Midbrain (tissue), 1 donor: ENCODE measurements around the gene NUSAP1.
"Not testable (repeated sequence)": the region's sequence is repeated elsewhere in the genome, so short reads cannot be mapped to it uniquely, and the experiment has no call there.

Experiments
- DNase-seq: peaks from one replicate; lab custom pipeline; 2025; lab: John Stamatoyannopoulos, UW

The NUSAP1 gene

DNA sequence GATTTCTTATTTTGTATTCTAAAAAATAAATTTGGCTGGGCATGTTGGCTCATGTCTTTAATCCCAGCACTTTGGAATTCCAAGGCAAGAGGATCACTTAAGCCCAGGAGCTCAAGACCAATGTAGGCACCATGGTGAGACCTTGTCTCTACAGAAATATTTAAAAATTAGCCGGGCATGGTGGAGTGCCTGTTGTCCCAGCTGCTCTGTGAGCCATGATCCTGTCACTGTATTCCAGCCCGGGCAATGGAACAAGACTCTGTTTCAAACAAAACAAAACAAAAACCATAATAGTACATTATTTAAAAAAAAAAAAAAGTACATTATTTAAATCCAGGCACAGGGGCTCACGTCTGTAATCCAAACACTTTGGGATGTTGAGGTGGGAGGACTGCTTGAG lies 78.8 kb downstream of the NUSAP1 start:
- DNase-seq = no peak

GRCh38 chr15:41416128-41416741 lies 83.6 kb downstream of the NUSAP1 start:
- no peak for DNase-seq

- DNase-seq = peak; percentile 94
Observed at GRCh38 chr15:41416742-41417417, 84.2 kb downstream of the NUSAP1 start, which contains the start of gene RTF1. TSS of gene RTF1 (plus strand) at chr15:41417095. CDS start at chr15:41417116, 21 bp downstream.

DNA sequence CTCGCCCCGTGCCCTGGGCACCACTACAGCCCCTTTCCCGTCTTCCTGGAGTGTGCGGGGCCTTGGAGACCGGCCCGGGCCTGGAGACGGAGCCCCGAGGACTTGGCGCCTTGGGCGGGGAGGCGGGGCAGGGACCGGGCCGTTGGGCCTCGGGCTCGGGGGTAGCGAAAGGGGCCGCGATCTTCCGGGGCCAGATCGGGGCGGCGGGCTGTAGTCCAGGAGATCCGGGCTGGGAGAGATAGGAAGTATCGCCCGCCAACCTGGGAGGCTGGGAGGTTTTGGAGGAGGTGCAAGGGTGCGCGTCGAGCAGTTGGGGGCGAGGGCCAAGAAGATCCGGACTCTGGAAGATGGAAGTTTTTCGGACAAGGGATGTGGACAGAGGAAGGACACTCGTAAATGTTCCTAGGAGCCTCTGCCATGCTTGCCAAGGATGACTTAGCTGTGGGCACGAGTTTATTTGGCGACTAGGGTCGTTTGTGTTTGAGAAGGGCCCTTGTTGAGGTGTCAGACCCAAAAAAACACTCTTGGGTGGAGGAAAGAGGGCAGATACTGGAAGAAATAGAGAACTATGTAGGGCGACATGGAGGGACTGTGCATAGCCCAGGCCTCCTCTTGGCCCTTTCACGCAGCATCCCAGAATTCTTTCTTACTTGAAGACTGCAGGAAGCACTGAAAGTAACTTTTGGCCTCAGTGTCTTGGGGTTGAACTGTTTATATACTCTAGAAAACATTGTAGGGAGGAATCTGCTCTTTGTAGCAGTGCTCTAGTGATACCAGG lies 84.9 kb downstream of the NUSAP1 start:
- DNase-seq = no peak

DNA sequence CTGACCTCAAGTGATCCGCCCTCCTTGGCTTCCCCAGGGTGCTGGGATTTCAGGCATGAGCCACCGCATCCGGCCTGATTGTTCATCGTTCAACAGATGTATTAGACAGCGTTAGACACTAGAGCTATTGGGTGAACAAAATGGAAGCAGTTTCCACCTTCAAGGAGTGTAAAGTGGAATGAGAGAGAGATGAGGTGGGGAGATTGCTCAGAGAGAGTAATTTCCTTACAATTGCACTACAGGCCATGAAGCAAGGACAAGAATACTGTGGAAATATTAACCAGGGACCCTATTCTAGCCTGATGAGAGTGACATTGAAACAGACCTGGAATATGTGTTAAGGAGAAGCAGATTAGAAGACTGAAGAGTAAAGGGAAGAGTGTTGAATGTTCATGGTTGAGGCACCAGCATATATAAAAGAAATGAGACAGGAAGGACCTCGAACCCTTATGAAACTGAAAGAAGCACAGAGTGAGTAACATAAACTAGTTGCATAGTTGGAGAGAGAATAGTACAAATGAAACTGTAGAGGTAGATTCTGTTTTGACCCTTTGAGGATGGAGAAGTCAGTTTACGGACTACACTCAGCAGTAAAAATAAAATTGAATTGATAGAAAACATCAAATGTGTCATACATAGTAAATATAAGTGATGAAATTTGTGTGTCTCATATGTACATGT lies 91.4 kb downstream of the NUSAP1 start:
- DNase-seq = no peak

DNA sequence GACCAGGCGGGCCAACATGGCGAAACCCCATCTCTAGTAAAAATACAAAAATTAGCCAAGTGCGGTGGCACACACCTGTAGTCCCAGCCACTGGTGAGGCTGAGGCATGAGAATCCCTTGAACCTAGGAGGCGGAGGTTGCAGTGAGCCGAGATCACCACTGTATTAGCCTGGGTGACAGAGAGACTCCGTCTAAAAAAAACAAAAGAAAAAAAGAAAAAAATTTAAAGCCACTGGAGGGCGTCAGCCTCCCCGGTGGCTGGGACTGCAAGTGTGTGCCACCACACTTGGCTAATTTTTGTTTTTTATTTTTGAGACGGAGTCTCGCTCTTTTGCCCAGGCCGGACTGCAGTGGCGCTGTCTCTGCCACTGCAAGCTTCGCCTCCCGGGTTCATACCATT lies 92.1 kb downstream of the NUSAP1 start:
- DNase-seq = no peak

- DNase-seq = not testable (repeated sequence)
Observed at GRCh38 chr15:41425907-41426306, 93.2 kb downstream of the NUSAP1 start.

DNA sequence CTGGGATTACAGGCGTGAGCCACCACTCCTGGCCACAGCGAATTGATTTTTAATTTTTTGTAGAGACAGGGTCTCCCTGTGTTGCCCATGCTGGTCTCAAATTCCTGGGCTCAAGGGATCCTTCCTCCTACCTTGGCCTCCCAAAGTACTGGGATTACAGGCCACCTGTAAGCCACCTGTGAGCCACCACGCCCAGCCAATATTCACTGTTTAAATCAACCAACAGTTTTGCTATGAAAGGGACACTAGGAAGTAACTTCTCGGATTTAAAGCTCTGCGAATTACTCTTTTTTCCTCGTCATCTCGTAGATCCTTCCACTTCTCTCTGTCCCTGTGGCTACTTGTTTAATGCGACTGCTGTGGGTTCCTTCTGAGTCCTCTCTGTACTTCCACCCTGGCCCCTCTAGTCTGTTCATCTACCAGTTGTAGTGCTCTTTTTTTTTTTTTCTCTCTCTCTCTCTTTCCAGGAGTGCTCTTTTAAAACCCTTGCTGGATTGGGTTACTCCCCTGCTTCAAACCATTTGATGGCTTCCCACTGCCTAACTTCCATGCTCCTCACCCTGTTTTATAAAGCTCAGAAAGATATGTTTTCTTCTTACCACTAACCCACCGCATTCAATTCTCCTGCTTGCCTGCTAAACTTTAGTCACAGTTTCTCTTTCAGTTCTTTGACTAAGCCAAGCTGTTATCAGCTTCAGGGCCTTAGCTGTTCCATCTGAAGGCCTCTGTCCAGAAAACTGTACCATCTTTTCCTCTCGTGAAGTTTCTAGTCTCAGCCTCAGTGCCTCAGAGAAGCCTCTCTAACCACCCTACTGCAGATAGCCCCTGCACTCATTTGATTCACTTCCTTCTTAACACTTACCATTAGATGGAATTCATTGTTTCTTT lies 96.6 kb downstream of the NUSAP1 start:
- no peak for DNase-seq
